T-helper 2 cell treated with Interferon-gamma antibody and Interleukin-4, amounts not matched to agents 5 μg/mL and 100 μg/mL, for 36 hours (primary cell): ENCODE data around the gene OTULINL.

Experiments
- DNase-seq: peaks from one replicate; pipeline ENCODE4 v3.0.0; 2021; ENCODE audit warnings: low spot score
- H3K27ac Mint-ChIP-seq: one replicate; pipeline ENCODE4 v1.8.0; 2021; ENCODE audit warnings: mild to moderate bottlenecking, mixed read lengths
- H3K27me3 Mint-ChIP-seq: one replicate; pipeline ENCODE4 v1.8.0; 2021; ENCODE audit warnings: low read depth, mixed read lengths
- H3K36me3 Mint-ChIP-seq: one replicate; pipeline ENCODE4 v1.8.0; 2021; ENCODE audit warnings: low read depth, mixed read lengths
- H3K4me1 Mint-ChIP-seq: one replicate; pipeline ENCODE4 v1.8.0; 2021; ENCODE audit warnings: low read depth, mixed read lengths
- H3K4me3 Mint-ChIP-seq: one replicate; pipeline ENCODE4 v1.8.0; 2022; ENCODE audit warnings: mild to moderate bottlenecking, moderate library complexity, mixed read lengths
- H3K9me3 Mint-ChIP-seq: one replicate; pipeline ENCODE4 v1.8.0; 2021; ENCODE audit warnings: mixed read lengths

Gene OTULINL

GRCh38 chr5:14644623-14645237, 63.1 kb downstream of the OTULINL start:
- no peaks in the 10 kb centered on the region for H3K36me3 Mint-ChIP-seq
- H3K27me3 Mint-ChIP-seq, result peaks cover 31% of the 10 kb centered on the region
- DNase-seq, result no peak
- H3K4me3 Mint-ChIP-seq, result no peak overlapping the region
- no peak overlapping the region for H3K27ac Mint-ChIP-seq
- no peaks in the 10 kb centered on the region for H3K9me3 Mint-ChIP-seq
- peaks cover 3% of the 10 kb centered on the region for H3K4me1 Mint-ChIP-seq

GRCh38 chr5:14650052-14650451, 68.5 kb downstream of the OTULINL start:
- Mint-ChIP-seq H3K4me3 (no peak overlapping the region), H3K36me3 (no peaks in the 10 kb centered on the region), H3K27ac (no peak overlapping the region), H3K4me1 (peaks cover 6% of the 10 kb centered on the region), H3K9me3 (no peaks in the 10 kb centered on the region), H3K27me3 (peaks cover 35% of the 10 kb centered on the region)
- no peak for DNase-seq

GRCh38 chr5:14655146-14655741, 73.7 kb downstream of the OTULINL start:
- peaks cover 4% of the 10 kb centered on the region for H3K36me3 Mint-ChIP-seq
- peaks cover 12% of the 10 kb centered on the region for H3K4me1 Mint-ChIP-seq
- no peak overlapping the region for H3K27ac Mint-ChIP-seq
- H3K4me3 Mint-ChIP-seq, result no peak overlapping the region
- peaks cover 19% of the 10 kb centered on the region for H3K27me3 Mint-ChIP-seq
- H3K9me3 Mint-ChIP-seq, result no peaks in the 10 kb centered on the region
- DNase-seq, result no peak

GRCh38 chr5:14656898-14657297, 75.3 kb downstream of the OTULINL start:
- Mint-ChIP-seq H3K4me3 (no peak overlapping the region), H3K36me3 (peaks cover 7% of the 10 kb centered on the region), H3K27me3 (peaks cover 11% of the 10 kb centered on the region), H3K9me3 (no peaks in the 10 kb centered on the region), H3K4me1 (peaks cover 22% of the 10 kb centered on the region), H3K27ac (no peak overlapping the region)
- no peak for DNase-seq

GRCh38 chr5:14659821-14660607, 78.4 kb downstream of the OTULINL start:
- DNase-seq, result no peak
- Mint-ChIP-seq H3K36me3 (peaks cover 14% of the 10 kb centered on the region), H3K27me3 (no peaks in the 10 kb centered on the region), H3K4me1 (peaks cover 32% of the 10 kb centered on the region), H3K27ac (no peak overlapping the region), H3K9me3 (no peaks in the 10 kb centered on the region), H3K4me3 (no peak overlapping the region)

- Mint-ChIP-seq H3K27me3 (no peaks in the 10 kb centered on the region), H3K4me1 (peaks cover 30% of the 10 kb centered on the region), H3K4me3 (no peak overlapping the region), H3K9me3 (no peaks in the 10 kb centered on the region), H3K27ac (no peak overlapping the region), H3K36me3 (peaks cover 14% of the 10 kb centered on the region)
- no peak for DNase-seq
Observed at GRCh38 chr5:14660833-14661232, 79.2 kb downstream of the OTULINL start.
